Pulmonary artery endothelial cell (primary cell): ENCODE results near the gene DYRK1A. TPM values are rescaled to one million over a fixed set of nuclear protein-coding genes. Genes with fewer than 3 reads are reported as not detected.
A peak's percentile ranks its signal among the peaks of the same experiment; 100 is the strongest.

Source experiments
- DNase-seq: peaks from one replicate; pipeline ENCODE4 v3.0.0-alpha.2; 2011; ENCODE audit warnings: low read depth, low spot score
- total RNA-seq: library from RNA; depleted of rRNA; stranded (reverse); fragments of >200 nt; gene quantifications from 2 replicates; pipeline ENCODE4 v1.2.3, GENCODE V29; 2014

Gene DYRK1A
- total RNA-seq, 1 donor from 2014 or later = 51.6 TPM

GRCh38 chr21:37550157-37550556 is 183.6 kb downstream of the DYRK1A start:
- no peak for DNase-seq

DNA sequence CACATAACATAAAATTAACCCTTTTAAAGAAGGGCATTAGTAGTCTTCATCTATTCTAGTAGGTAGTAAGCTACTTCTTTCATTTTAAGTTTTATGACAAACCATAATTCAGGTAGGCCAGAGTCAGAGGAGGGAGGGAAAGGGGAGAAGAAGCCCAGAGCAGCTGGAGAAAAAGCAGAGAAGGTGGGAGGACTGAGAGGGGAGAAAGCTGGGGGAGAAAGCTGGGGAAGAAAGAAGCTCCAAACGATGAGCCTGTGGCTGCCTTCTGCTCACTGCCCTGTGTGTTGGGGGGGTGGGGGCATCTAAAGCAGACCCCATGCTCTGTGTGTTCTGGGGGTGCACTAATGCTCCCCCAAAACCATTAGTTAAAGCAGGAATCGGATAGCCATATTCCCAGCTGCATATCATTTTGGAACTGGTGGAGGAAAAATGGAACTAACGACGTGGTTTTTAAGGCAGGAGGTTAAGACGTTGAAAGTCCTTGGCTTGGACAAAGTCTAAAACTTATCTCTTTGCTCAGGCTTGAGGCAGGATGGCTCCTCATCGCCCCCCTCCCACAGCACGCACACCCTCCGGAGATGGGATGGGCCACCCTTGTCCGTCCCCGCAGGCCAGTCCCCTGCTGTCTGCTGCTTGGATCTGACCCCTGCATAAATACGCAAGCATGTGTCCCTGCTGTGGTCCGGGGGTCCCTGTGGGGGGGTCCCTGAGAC is 184.2 kb downstream of the DYRK1A start:
- no peak for DNase-seq

DNA sequence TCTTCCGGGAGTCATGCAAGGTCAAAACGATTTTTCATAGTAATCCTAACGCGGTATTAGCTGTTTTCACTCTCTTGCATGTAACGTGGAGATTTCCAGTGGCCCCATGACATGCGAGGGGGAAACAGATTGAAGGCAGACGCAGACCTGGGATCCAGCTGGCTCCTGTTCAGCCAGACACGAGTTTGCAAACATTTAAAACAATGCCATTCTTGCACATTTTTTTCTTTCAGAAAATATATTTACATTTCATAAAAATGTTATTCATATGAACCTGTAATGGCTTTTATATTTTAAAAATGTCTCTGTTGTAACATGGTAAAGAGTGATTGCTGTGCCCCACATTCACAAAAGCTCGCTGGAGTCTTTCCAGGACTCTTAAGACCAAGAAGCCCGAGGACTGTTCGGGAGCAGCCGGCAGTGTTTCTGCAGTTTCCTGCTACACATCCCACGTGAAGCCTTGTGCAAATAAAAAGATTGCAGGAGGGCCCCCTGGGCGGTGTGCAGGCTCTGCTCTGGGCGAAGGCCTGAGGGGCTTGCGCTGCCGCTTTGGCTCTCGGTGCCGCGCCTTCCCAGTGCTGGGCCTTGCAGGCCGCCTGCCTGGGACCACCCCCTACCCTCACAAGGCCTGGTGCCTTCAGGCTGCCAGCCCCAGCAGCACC is 184.9 kb downstream of the DYRK1A start:
- no peak for DNase-seq

DNA sequence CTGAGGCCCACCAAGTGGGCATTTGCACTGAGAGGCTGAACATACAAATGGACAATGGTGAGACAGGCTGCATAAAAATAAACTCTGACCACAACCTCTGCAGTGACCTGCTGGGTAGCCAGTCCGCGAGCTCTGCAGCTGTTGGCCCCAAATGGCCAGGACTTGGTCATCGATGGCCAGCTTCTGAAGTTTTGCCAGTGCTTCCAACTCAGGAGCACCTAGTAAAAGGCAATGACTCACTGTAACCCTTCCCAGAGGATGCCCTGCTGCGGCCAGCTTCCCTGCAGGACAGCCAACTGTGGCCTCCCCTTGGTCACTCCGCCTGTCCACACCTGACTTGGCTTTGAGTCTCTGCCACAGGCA is 185.4 kb downstream of the DYRK1A start:
- DNase-seq = no peak

DNA sequence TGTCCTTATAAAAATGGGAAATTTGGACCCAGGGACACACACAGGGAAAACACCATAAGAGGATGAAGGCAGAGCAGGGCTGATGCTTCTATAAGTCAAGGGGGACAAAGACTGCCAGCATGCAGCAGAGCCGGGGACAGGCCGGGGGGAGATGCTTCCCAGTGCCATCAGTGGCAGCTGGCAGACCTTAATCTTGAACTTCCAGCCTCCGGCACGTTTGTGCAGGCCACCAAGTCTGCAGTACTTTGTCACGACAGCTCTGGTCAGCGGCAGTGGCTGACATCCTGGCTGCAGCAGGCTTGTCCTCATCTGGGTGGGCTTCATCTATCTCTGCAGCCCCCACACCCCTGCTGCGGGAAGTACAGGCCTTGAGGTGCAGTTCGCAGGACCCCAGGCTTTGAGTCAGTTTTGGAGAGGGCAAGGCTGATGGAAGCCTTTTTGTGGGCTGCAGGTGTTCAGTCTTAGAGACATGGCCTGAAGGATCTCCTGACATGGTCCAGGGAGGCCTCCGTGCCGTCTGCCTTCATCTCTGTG is 186.0 kb downstream of the DYRK1A start:
- DNase-seq = no peak

DNA sequence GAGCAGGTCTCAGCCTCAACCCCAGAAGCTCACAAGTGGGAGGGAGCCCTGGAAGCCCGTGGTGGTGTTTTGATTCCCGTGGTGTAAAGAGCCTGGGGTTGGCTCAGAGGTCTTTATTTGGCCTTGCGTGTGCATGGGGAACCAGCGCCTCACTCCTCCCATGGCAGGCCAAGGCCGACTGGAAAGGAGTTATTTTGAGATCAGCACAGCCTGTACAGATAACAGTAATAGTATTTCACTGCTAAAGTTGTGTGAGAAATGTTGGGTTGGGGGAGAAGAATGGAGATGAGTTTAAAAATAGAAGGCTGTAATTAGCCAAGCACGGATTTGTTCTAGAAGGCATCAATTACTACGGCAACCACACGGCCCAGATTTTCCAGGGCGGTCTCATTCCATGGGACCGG is 186.5 kb downstream of the DYRK1A start:
- no peak for DNase-seq

GRCh38 chr21:37554661-37555379 is 188.2 kb downstream of the DYRK1A start:
- no peak for DNase-seq

GRCh38 chr21:37555672-37556261 is 189.2 kb downstream of the DYRK1A start:
- no peak for DNase-seq

GRCh38 chr21:37557261-37557950 is 190.8 kb downstream of the DYRK1A start:
- DNase-seq = no peak

DNA sequence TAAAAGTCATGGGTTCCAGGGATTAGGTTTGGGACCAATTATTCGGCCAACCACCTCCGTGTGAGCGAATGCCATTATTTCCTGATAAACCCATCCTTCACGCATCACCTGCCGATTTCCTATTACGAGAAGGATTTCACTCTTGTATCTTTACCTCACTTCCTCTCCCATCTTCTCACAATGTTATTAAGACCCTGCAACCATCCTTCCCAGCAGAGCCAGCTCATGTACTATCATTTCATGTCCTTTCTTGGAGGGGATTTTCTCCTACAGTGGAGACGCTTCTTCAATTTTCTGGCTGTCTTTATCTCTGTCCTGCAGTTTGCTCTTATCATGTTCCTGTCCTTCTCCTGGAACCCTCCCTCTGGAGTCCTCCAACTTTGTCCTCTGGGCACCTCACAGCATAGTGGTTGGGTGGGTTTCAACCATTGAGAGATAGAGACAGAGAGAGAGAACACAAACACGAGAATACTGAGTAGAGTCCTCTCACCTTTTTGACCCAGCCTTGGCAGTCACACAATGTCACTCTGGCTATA is 192.2 kb downstream of the DYRK1A start:
- DNase-seq = no peak

DNA sequence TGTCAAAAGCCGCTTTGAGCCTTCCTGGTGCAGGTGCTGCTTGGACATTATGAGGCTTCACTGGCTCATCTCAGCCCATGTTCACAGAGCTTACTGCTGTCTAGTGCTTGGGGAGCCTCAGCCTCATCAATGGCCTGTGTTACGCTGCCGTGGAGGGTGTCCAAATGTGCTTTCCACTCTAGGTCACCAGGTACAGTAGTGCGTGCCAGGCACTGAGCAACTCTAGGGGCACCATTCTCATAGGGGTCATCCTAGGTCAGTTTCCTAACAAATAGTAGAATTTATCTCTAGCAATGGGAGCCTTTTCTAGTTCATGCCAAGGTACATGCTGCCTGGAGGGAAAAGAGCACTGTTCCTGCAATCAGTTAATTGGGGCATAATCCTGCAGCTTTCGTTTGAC is 193.8 kb downstream of the DYRK1A start:
- no peak for DNase-seq

GRCh38 chr21:37561506-37561905 is 194.9 kb downstream of the DYRK1A start:
- DNase-seq = no peak

DNA sequence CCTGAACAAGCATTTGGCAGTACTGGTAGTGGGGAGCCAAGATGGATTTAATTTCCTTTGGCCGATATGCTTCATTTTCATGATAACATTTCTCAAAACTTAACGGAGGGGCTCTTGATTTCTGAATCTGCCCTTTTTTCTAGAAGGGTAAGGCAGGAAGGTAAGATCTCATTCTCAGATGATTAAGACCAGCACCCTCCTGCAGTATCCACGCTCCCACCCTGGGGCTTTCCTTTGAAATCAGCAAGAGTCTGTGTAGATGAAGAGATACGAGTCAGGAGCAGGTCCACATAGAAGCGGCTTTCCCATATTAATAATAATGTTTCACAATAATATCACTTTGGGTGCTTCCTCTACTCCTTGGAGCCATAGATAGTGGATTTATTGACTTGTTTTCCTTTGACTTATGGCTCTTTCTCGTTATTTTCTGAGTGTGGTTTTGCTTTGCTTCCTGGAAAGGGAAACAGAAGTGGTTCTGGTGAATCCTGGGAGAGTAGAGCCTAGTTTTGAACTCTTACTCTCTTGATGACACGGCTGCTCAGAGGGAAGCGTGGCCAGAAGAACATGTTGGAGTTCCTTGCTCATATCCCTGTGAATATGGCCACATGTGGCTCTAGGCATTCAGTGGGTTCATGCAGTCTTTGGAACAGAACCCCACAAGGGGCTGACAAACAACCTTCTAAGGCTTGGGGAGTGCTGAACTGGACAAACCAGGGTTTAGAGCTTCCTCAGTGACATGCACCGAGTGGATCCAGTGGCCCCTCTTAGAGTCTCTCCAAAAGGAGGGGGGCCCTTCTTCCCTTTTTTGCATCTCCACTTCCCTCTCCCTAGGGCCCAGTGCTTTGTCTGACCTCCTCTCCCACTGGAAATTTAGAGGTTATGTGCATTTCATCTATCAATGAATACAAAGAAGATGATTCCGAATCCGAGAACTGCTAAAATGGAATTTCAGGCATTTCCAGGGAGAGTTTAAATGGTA is 195.7 kb downstream of the DYRK1A start:
- DNase-seq = no peak

- DNase-seq = no peak
These were observed 196.5 kb downstream of the DYRK1A start for GRCh38 chr21:37562920-37563640.

DNA sequence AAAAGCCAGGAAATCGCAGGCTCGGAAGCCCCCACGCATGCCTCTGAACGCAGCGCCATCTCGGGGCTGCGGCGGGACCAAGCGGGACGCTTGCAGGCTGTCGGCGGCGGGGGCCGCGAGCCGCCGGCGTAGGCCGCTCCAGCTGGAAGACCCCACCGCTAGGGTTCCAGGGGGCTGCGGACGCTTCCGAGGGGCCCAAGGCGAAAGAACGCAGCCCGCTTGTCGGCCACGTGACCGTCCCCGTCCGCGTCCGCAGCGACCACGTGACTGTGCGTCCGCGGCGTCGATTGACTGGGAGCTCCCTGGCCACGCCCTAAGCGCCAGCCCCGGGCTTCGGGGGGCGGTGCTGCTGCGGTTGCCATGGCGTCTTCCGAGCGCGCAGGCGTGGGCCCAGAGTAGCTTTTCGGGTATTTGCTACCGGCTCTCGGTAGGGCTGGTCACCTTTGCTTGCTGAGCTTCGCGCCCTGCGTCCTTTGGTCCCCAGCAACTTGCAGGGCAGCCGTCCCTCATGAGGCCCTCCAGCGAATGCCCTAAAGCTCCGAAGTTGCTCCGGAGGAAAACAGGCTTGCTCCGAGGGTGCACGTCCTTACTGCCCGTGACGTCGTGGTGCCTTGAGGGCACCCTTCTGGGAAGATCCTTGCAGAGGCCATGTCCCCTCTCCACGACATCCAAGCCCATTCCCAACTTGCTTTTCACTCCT is 197.2 kb downstream of the DYRK1A start:
- peak; percentile 83 for DNase-seq

GRCh38 chr21:37564341-37564923 is 197.9 kb downstream of the DYRK1A start:
- DNase-seq = peak; percentile 98

DNA sequence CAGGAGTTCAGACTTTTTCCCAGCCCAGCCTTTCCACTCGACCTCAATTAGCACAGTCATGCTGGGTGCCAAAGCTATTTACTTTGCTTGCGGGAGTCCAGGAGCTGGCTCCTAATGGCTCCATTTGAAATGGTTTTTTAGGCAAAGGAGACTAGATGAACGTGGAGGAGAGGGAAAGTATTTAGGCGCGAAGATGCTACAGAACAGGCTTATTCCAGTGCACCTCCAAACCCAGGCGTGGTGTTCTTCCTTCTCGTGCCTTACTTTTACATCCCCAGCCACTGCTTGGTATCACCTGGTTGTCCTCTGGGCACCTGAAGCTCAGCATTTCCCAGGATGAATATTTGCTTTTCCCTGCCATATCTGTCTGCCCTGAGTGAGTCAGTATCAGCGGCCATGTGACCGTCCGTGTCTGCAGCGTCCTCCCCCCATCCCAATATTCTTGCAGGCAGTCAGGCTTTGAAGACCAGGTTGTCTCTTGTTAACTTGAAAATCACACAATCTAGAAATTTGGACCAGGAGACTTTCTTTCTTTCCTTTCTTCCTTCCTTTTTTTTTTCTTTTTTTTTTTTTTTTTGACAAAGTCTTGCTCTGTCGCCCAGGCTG is 198.5 kb downstream of the DYRK1A start:
- DNase-seq = no peak
